GM18867 (cell line): Measurements from ENCODE around the gene CCPG1.

Experiments used
- ATAC-seq: cut with Tn5 transposase; IDR thresholded peaks from one replicate; pipeline ENCODE4 v1.9.1; 2021; ENCODE audit warnings: mild to moderate bottlenecking, moderate library complexity; ENCODE audit not compliant: unreplicated experiment

The CCPG1 gene

DNA sequence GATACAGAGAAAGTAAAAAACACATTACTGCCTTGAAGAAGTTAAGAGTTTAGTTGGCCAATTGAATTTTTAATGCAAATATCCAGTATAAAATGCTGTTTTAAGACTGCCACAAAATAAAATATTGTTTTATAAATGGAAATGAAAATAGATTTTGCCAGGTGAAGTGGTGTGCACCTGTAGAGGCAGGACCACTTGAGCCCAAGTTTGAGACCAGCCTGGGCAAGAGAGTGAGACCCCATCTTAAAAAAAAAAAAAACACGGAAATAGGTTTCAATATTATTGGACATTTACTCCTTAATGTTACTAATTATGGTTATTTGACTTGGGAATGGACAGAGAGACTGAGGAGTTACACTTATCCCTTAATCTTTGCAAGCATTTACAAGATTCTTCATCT lies 87.2 kb downstream of the CCPG1 start:
- ATAC-seq = no peak

DNA sequence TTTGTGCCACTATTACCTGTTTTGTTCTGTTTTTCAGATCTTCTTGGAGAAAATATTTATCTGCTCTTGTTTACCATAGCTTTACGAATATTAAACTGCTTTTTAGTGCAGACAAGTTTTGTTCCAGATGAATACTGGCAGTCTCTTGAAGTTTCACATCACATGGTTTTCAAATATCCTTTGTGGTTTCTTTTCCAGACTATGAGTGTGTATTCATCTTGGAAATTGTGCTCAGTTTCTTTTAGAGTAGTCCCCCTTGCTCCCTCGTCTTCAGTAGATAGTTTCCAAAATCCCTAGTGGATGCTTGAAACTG lies 88.0 kb downstream of the CCPG1 start:
- ATAC-seq = no peak

DNA sequence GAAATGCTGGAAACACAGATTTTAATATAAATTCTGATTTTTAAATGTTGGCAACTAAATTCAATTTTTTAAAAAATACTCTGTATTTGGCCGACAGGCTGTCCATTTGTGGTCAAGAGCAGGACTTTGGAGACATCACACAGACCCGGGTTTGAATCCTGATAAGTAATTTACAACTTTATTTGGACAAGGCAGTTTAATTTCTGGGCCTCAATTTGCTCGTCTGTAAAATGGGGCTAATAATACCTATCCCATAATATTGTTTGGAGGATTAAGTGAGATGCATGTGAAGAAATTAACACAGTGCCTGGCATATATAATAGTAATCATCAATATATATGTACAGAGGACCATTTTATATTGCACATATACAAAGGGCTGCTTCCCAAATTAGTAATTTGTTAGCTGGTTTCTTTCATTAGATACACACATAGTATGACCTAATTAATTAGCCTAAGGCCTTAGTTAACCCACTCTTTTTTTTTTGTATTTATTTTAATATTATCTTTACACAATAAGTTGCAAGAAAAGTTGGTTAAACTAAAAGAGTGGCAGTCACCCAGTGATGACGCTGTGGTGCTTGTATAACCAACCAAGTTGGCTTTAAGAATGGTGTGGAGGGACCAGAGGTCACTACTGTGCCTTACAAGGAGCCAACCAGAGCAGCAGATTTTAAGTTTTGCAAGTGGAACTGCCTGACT lies 88.5 kb downstream of the CCPG1 start:
- peak; percentile 40 for ATAC-seq

DNA sequence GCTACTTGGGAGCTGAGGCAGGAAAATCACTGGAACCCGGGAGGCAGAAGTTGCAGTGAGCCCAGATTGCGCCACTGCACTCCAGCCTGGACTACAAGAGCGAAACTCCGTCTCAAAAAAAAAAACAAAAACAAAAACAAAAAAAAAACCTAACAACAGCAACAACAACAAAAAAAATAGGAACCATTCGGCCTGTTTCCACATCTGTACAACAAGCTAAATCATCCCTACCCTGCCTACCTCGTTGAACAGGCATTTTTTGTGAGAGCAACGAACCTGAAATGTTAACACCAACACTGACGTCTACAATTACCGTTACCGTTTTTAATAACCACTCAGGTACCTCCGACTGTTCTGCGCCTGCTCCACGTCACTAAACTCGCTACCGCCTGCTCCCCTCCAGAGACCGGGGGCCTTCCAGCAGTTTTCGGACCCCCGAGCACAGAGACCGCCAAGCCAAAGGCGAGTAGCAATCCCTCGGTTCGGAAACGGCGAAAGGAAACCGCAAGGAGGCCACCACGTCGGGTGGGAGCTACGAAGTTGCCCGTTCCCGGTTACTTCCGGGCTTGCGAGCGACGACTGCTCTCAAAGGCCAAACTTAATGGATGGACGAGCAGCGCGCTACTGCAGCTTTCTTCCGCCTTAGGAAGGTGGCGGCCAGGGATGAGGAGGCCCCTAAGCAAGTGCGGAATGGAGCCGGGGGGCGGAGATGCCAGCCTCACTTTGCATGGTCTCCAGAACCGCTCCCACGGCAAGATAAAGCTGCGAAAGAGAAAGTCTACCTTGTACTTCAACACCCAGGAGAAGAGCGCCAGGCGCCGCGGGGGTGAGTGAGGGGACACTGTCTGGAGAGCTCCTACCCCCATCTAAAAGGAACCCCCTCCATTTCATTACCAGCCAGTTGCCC lies 89.3 kb downstream of the CCPG1 start, which contains the start of the genes PIGB and PIGBOS1:
PIGB (plus strand) TSS at position 635 of the 907 bp plus-strand sequence; CDS start at position 664, 29 bp downstream.
PIGBOS1 (minus strand) TSS at position 536 of the 907 bp plus-strand sequence. CDS start 1,331 bp downstream, outside the sequence.
- ATAC-seq = peak; percentile 91
